H9 (cell line): ENCODE results near the gene FBXL12. TPM values are rescaled to one million over a fixed set of nuclear protein-coding genes. Genes with fewer than 3 reads are reported as not detected.

Source experiments
- DNase-seq: peaks from one replicate; pipeline ENCODE4 v3.0.0-alpha.2; 2017
- H2AFZ ChIP-seq: one replicate; pipeline ENCODE4 v1.6.1; 2013; ENCODE audit warnings: mild to moderate bottlenecking, low read length, control low read depth, moderate library complexity
- H2AK5ac ChIP-seq: 2 replicates; pipeline ENCODE4 v1.6.1; 2013; ENCODE audit warnings: low read length, control low read depth, mixed read lengths; ENCODE audit not compliant: insufficient read length
- H2BK120ac ChIP-seq: one replicate; pipeline ENCODE4 v1.6.1; 2013; ENCODE audit warnings: low read depth, mild to moderate bottlenecking, low read length, control low read depth, inconsistent platforms; ENCODE audit not compliant: poor library complexity, severe bottlenecking
- H2BK12ac ChIP-seq: 2 replicates; pipeline ENCODE4 v1.6.1; 2013; ENCODE audit warnings: low read length, control low read depth, mixed read lengths, low read depth; ENCODE audit not compliant: insufficient read length
- H2BK15ac ChIP-seq: 2 replicates; pipeline ENCODE4 v1.6.1; 2013; ENCODE audit warnings: low read depth, low read length, control low read depth
- H2BK20ac ChIP-seq: one replicate; pipeline ENCODE4 v1.6.1; 2013; ENCODE audit warnings: low read depth, mild to moderate bottlenecking, low read length, control low read depth, inconsistent platforms; ENCODE audit not compliant: poor library complexity, severe bottlenecking
- H2BK5ac ChIP-seq: 2 replicates; pipeline ENCODE4 v1.6.1; 2013; ENCODE audit warnings: low read length, control low read depth, mixed read lengths; ENCODE audit not compliant: insufficient read length
- H3K14ac ChIP-seq: 2 replicates; pipeline ENCODE4 v1.6.1; 2013; ENCODE audit warnings: low read length, control low read depth; ENCODE audit not compliant: insufficient read depth
- H3K18ac ChIP-seq: 2 replicates; pipeline ENCODE4 v1.6.1; 2013; ENCODE audit warnings: low read depth, mild to moderate bottlenecking, mixed read lengths, low read length, control low read depth; ENCODE audit not compliant: insufficient read length
- H3K23ac ChIP-seq: 2 replicates; pipeline ENCODE4 v1.6.1; 2013; ENCODE audit warnings: low read length, control low read depth, mixed read lengths, low read depth; ENCODE audit not compliant: insufficient read length
- H3K23me2 ChIP-seq: 2 replicates; pipeline ENCODE4 v1.6.1; 2013; ENCODE audit warnings: low read depth, mild to moderate bottlenecking, mixed read lengths, low read length, control low read depth; ENCODE audit not compliant: insufficient read length, poor library complexity, severe bottlenecking
- H3K27ac ChIP-seq: 2 replicates; pipeline ENCODE4 v1.5.1; 2013; ENCODE audit warnings: low read length, control low read depth, mixed read lengths, low read depth; ENCODE audit not compliant: insufficient read length
- H3K27me3 ChIP-seq: 2 replicates; pipeline ENCODE4 v1.6.1; 2013; ENCODE audit warnings: low read length, control low read depth, inconsistent platforms; ENCODE audit not compliant: insufficient read depth
- H3K4ac ChIP-seq: 2 replicates; pipeline ENCODE4 v1.6.1; 2013; ENCODE audit warnings: low read depth, mild to moderate bottlenecking, control low read depth, inconsistent platforms, low read length, moderate library complexity
- H3K4me1 ChIP-seq: 2 replicates; pipeline ENCODE4 v1.6.1; 2013; ENCODE audit warnings: low read length, control low read depth, inconsistent platforms; ENCODE audit not compliant: insufficient read depth
- H3K4me2 ChIP-seq: 2 replicates; pipeline ENCODE4 v1.6.1; 2013; ENCODE audit warnings: low read length, control low read depth, mixed read lengths; ENCODE audit not compliant: insufficient read length, insufficient read depth
- H3K56ac ChIP-seq: 2 replicates; pipeline ENCODE4 v1.6.1; 2013; ENCODE audit warnings: low read depth, mild to moderate bottlenecking, mixed read lengths, low read length, control low read depth; ENCODE audit not compliant: insufficient read length
- H3K79me1 ChIP-seq: 2 replicates; pipeline ENCODE4 v1.6.1; 2013; ENCODE audit warnings: low read depth, mild to moderate bottlenecking, moderate library complexity, low read length, control low read depth, inconsistent platforms; ENCODE audit not compliant: insufficient read depth, poor library complexity, severe bottlenecking
- H3K79me2 ChIP-seq: 2 replicates; pipeline ENCODE4 v1.6.1; 2013; ENCODE audit warnings: low read length, control low read depth, inconsistent platforms; ENCODE audit not compliant: insufficient read depth
- H3K9ac ChIP-seq: 2 replicates; pipeline ENCODE4 v1.6.1; 2013; ENCODE audit warnings: low read length, control low read depth, mixed read lengths; ENCODE audit not compliant: insufficient read length; ENCODE audit errors: extremely low read depth
- H3K9me3 ChIP-seq: one replicate; pipeline ENCODE4 v1.6.1; 2013; ENCODE audit warnings: low read depth, low read length, inconsistent platforms; ENCODE audit not compliant: control insufficient read depth
- H3T11ph ChIP-seq: one replicate; pipeline ENCODE4 v1.6.1; 2013; ENCODE audit warnings: mild to moderate bottlenecking, low read length, control low read depth, inconsistent platforms
- H4K20me1 ChIP-seq: one replicate; pipeline ENCODE4 v1.6.1; 2013; ENCODE audit not compliant: control insufficient read depth, insufficient read length, insufficient read depth
- H4K5ac ChIP-seq: 2 replicates; pipeline ENCODE4 v1.6.1; 2013; ENCODE audit warnings: low read depth, mild to moderate bottlenecking, mixed read lengths, low read length, control low read depth; ENCODE audit not compliant: insufficient read length
- H4K8ac ChIP-seq: replicated peaks from 2 replicates; pipeline ENCODE4 v1.6.1; 2013; ENCODE audit warnings: low read length, control low read depth, mixed read lengths, low read depth; ENCODE audit not compliant: insufficient read length
- H4K91ac ChIP-seq: 2 replicates; pipeline ENCODE4 v1.6.1; 2013; ENCODE audit warnings: low read depth, mild to moderate bottlenecking, moderate library complexity, mixed read lengths, low read length, control low read depth; ENCODE audit not compliant: insufficient read length
- H3K27ac Mint-ChIP-seq, 3 experiments: 2 replicates in 2 of 3; 3 replicates in 1 of 3; pipeline ENCODE4 v1.8.0; 2020 to 2021; ENCODE audit warnings: mixed read lengths in 3 of 3, mild to moderate bottlenecking in 1 of 3, moderate library complexity in 1 of 3
- H3K27me3 Mint-ChIP-seq: 2 replicates; pipeline ENCODE4 v1.8.0; 2021; ENCODE audit warnings: low read depth, mild to moderate bottlenecking, moderate library complexity, mixed read lengths
- H3K36me3 Mint-ChIP-seq, 3 experiments: 2 replicates in 2 of 3; 3 replicates in 1 of 3; pipeline ENCODE4 v1.8.0; 2020 to 2021; ENCODE audit warnings: low read depth in 3 of 3, mixed read lengths in 3 of 3; ENCODE audit not compliant: insufficient read depth in 1 of 3
- H3K4me1 Mint-ChIP-seq, 2 experiments: 2 replicates each; pipeline ENCODE4 v1.8.0; 2020; ENCODE audit warnings: mixed read lengths in 2 of 2
- H3K4me3 Mint-ChIP-seq, 2 experiments: 2 replicates in 1 of 2; 3 replicates in 1 of 2; pipeline ENCODE4 v1.8.0; 2020 to 2021; ENCODE audit warnings: mild to moderate bottlenecking in 2 of 2, mixed read lengths in 2 of 2, moderate library complexity in 1 of 2
- H3K9me3 Mint-ChIP-seq, 2 experiments: 2 replicates in 1 of 2; 3 replicates in 1 of 2; pipeline ENCODE4 v1.8.0; 2020; ENCODE audit warnings: mild to moderate bottlenecking in 2 of 2, mixed read lengths in 2 of 2, moderate library complexity in 1 of 2
- CTCF ChIP-seq: fragments of 200-600 bp; sonication (generic); conservative IDR thresholded peaks from 3 replicates; pipeline ENCODE4 v1.8.0; 2021; ENCODE audit warnings: antibody characterized with exemption, mild to moderate bottlenecking
- WGBS: extraction: QIAGEN DNeasy Blood & Tissue Kit; methylation state at CpG from one replicate; pipeline ENCODE4 v1.1.7; 2013; ENCODE audit warnings: missing lambda C conversion rate, low lambda C conversion rate, mixed read lengths; ENCODE audit not compliant: insufficient read length; ENCODE audit errors: extremely low coverage; 5-methylcytosine and 5-hydroxymethylcytosine counted together
- total RNA-seq: library from RNA; stranded (reverse); gene quantifications from 2 replicates; pipeline ENCODE4 v1.2.1, GENCODE V29; 2021

FBXL12 gene
- total RNA-seq, 1 experiment from 2014 or later: 31.8 TPM

GRCh38 chr19:9768175-9769112 lies 50.4 kb downstream of the FBXL12 start, which contains the start of gene ZNF846:
Gene ZNF846 (minus strand): TSS chr19:9768738. CDS start chr19:9764950, 3,788 bp downstream.
- no peaks in the 10 kb centered on the region; the same call in 1 of the 2 replicates for H3K27me3 Mint-ChIP-seq
- Histone ChIP-seq H3T11ph (no peak within 1 kb of the TSS), H4K5ac (no peak within 1 kb of the TSS), H3K9me3 (no peaks in the 10 kb centered on the region), H2AK5ac (no peak within 1 kb of the TSS), H3K79me2 (no peaks in the 10 kb centered on the region), H3K79me1 (no peaks in the 10 kb centered on the region), H4K20me1 (no peaks in the 10 kb centered on the region), H2BK5ac (no peak within 1 kb of the TSS), H2BK15ac (no peak within 1 kb of the TSS), H2BK12ac (no peak within 1 kb of the TSS), H3K27ac (peak within 1 kb of the TSS; percentile 8), H3K4me1 (no peaks in the 10 kb centered on the region), H2BK120ac (no peak within 1 kb of the TSS), H4K8ac (no peak within 1 kb of the TSS), H3K14ac (peak within 1 kb of the TSS; percentile 85), H3K9ac (peak within 1 kb of the TSS; percentile 75), H3K4ac (no peak within 1 kb of the TSS), H3K23ac (no peak within 1 kb of the TSS), H2AFZ (no peak within 1 kb of the TSS), H3K4me2 (peak within 1 kb of the TSS; percentile 84), H2BK20ac (no peak within 1 kb of the TSS), H3K23me2 (peaks cover 8% of the 10 kb centered on the region), H3K18ac (peak within 1 kb of the TSS; percentile 80), H3K56ac (no peak within 1 kb of the TSS), H4K91ac (no peak within 1 kb of the TSS), H3K27me3 (no peaks in the 10 kb centered on the region)
- DNase-seq: peak; percentile 97
- WGBS: no CpG with 5 or more reads among the region's 65 CpGs
- peaks cover 0 to 11% of the 10 kb centered on the region in 2 experiments; a peak in 3 of 4 replicates for H3K4me1 Mint-ChIP-seq
- peak within 1 kb of the TSS; percentile 98 for H3K27ac Mint-ChIP-seq
- H3K4me3 Mint-ChIP-seq: peak within 1 kb of the TSS; percentile 96 to 97
- H3K36me3 Mint-ChIP-seq: peaks cover 9 to 21% (median 14%) of the 10 kb centered on the region in 3 experiments
- TF ChIP-seq CTCF: no peak
- peaks cover 7 to 11% of the 10 kb centered on the region in 2 experiments for H3K9me3 Mint-ChIP-seq

Other genes starting within 250 kb of the FBXL12 start
- gene ZNF121, start 234.6 kb downstream of the FBXL12 start, total RNA-seq: 162 and 171 TPM in 2 replicates
- gene ZNF561, start 197.8 kb downstream of the FBXL12 start, total RNA-seq: 50.8 and 53.3 TPM in 2 replicates
- 15.5 and 15.7 TPM in 2 replicates for gene ZNF562, start 144.0 kb downstream of the FBXL12 start, total RNA-seq
- gene ZNF846, start 50.3 kb downstream of the FBXL12 start, total RNA-seq: 8.1 and 9.2 TPM in 2 replicates
- 393 and 405 TPM in 2 replicates for gene UBL5, start 8.8 kb upstream of the FBXL12 start, total RNA-seq
- 106 and 110 TPM in 2 replicates for gene PIN1, start 16.2 kb upstream of the FBXL12 start, total RNA-seq
- 75.6 and 76.5 TPM in 2 replicates for gene OLFM2, start 117.4 kb upstream of the FBXL12 start, total RNA-seq
- 0.70 and 0.72 TPM in 2 replicates for gene COL5A3, start 191.4 kb upstream of the FBXL12 start, total RNA-seq
- 0.13 TPM in 1 of 2 replicates, not detected in the other for gene RDH8, start 194.4 kb upstream of the FBXL12 start, total RNA-seq